ENCODE measurements around the gene MGA.

DNA sequence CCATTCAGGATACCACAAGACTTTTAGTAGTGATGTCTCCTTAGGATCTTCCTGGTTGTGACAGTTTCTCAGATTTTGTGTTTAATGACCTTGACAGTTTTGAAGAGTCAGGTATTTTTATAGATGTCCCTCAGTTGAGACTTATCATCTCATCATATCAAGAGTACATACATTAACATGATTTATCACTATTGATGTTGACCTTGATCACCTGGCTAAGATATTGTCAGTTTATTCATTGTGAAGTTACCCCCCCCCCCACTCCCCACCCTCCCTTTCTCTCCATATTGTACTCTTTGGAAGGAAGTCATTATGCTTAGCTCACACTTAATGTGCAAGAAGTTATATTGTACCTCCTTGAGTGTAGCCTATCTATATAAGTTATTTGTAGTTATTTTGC lies 42.9 kb downstream of the MGA start:
- TF ChIP-seq, protein P1, sequence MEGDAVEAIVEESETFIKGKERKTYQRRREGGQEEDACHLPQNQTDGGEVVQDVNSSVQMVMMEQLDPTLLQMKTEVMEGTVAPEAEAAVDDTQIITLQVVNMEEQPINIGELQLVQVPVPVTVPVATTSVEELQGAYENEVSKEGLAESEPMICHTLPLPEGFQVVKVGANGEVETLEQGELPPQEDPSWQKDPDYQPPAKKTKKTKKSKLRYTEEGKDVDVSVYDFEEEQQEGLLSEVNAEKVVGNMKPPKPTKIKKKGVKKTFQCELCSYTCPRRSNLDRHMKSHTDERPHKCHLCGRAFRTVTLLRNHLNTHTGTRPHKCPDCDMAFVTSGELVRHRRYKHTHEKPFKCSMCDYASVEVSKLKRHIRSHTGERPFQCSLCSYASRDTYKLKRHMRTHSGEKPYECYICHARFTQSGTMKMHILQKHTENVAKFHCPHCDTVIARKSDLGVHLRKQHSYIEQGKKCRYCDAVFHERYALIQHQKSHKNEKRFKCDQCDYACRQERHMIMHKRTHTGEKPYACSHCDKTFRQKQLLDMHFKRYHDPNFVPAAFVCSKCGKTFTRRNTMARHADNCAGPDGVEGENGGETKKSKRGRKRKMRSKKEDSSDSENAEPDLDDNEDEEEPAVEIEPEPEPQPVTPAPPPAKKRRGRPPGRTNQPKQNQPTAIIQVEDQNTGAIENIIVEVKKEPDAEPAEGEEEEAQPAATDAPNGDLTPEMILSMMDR (IDR thresholded peaks at IDR 0.05; ENCODE audit: poor library complexity): no peak
- no peak for TF ChIP-seq EZH2phosphoT487 (IDR thresholded peaks at IDR 0.05; ENCODE audit: low read depth, severe bottlenecking, unreplicated experiment)
- no peak for TF ChIP-seq EZH2 (IDR thresholded peaks at IDR 0.05; ENCODE audit: borderline replicate concordance)

All from hepatocyte (in vitro differentiated cells).